H4 (cell line): ENCODE data around the gene TNK1. TPM values are rescaled to one million over a fixed set of nuclear protein-coding genes. Genes with fewer than 3 reads are reported as not detected.

ENCODE experiments used
- DNase-seq: peaks from one replicate; pipeline ENCODE4 v3.0.0-alpha.2; 2015; ENCODE audit warnings: low spot score
- total RNA-seq: library from RNA; depleted of rRNA; stranded (reverse); fragments of >200 nt; shearing (Covaris generic); gene quantifications from 2 replicates; pipeline ENCODE4 v1.2.3, GENCODE V29; 2014; rRNA removed

TNK1 gene
- total RNA-seq, 1 experiment from 2014 or later, result not detected

- no peak for DNase-seq
Observed at GRCh38 chr17:7435676-7436555, 55.0 kb downstream of the TNK1 start.

DNA sequence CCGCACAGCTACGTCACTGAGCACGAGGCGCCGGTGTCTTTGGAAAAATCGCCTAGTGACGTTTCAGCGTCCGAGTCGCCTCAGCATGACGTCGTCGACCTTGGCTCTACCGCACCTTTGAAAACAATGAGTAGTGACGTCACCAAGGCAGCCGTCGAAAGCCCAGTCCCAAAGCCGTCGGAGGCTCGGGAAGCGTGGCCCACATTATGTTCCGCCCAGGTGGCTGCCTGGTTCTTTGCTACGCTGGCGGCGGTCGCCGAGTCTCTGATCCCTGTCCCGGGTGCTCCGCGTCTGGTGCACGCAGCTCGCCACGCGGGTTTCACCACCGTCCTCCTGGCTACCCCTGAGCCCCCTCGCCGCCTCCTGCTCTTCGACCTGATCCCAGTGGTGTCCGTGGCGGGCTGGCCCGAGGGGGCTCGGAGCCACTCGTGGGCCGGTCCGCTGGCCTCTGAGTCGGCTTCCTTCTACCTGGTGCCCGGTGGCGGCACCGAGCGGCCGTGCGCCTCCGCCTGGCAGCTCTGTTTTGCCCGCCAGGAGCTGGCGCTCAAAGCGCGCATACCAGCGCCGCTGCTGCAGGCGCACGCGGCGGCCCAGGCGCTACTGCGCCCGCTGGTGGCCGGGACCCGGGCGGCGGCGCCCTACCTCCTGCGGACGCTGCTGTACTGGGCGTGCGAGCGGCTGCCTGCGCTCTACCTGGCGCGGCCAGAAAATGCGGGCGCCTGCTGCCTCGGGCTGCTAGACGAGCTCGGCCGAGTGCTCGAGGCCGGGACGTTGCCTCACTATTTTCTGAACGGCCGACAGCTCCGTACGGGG lies 55.9 kb downstream of the TNK1 start:
- DNase-seq, result no peak

DNA sequence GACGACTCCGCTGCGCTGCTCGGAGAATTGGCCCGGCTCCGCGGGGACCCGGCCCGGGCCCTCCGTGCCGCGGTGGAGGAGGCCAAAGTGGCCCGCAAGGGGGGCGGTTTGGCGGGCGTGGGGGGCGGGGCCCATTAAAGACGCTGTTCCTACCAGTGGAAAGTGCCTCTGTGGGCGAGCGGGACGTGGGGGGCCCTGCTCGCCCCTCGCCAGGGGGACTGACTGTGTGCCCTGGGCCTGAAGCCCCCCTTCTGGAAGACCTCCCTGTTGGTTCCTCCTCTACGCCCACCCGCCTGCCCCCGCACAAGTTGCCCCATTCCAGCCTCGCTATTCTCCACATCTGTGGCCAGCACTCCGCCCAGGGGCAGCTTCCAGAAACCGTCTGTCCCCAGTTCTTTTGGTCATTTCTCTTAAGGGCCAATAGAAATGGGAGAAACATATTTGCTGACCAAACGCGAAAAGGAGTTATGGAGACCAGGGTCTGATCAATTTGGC lies 56.5 kb downstream of the TNK1 start:
- no peak for DNase-seq

GRCh38 chr17:7437950-7438614 lies 57.2 kb downstream of the TNK1 start:
- DNase-seq, result no peak

DNA sequence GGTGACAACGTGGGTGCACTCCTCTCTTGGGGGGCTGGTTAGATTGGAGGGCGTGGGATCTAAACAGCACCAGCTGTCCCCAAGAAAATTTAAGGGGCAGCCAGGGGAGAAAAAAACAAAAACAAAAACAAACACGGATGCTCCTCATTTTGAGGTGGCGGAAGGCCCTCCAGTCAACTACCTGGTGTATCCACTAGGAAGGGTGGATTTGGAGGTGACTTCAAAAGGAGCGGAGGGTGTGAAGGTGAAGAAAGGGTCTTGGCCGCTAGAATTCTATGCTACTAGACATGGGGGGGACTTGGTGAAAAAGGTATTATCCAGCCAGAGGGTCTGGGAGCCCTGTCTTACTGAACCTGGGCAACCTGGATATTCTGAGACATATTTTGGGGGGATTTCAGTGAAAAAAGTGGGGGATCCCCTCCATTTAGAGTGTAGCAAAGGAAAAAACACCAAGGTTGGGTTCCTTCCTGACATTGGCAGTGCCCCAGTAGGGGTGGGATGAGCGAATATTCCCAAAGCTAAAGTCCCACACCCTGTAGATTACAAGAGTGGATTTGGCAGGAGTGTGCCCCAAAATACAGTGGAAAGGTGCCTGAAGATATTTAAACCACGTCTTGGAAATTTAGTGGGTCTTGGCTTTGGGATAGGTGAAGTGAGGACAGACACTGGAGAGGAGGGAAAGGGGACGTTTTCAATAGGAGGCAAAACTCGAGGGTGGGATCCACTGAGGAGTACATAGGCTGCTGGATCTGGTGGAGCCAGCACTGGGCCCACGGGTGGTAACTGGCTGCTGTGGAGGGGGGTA lies 58.0 kb downstream of the TNK1 start:
- DNase-seq, result no peak

Other genes starting within 250 kb of the TNK1 start
- gene ASGR1, start 201.7 kb upstream of the TNK1 start, total RNA-seq, result 1.4 TPM in 1 of 2 replicates, not detected in the other
- gene DLG4, start 161.3 kb upstream of the TNK1 start, total RNA-seq, result 2.3 and 3.9 TPM in 2 replicates
- gene ACADVL, start 161.2 kb upstream of the TNK1 start, total RNA-seq, result 118 and 161 TPM in 2 replicates
- 24.8 and 36.1 TPM in 2 replicates for gene DVL2, start 146.6 kb upstream of the TNK1 start, total RNA-seq
- 37.5 and 45.3 TPM in 2 replicates for gene PHF23, start 141.6 kb upstream of the TNK1 start, total RNA-seq
- 396 and 471 TPM in 2 replicates for gene GABARAP, start 138.6 kb upstream of the TNK1 start, total RNA-seq
- gene CTDNEP1, start 129.4 kb upstream of the TNK1 start, total RNA-seq, result 18.2 and 19.8 TPM in 2 replicates
- 25.1 and 30.0 TPM in 2 replicates for gene ELP5, start 128.9 kb upstream of the TNK1 start, total RNA-seq
- not detected in 2 replicates for gene CLDN7, start 118.6 kb upstream of the TNK1 start, total RNA-seq
- 0.17 and 0.23 TPM in 2 replicates for gene SLC2A4, start 99.4 kb upstream of the TNK1 start, total RNA-seq
- gene YBX2, start 86.5 kb upstream of the TNK1 start, total RNA-seq, result not detected in 2 replicates
- 460 and 526 TPM in 2 replicates for gene EIF5A, start 73.5 kb upstream of the TNK1 start, total RNA-seq
- gene GPS2, start 65.7 kb upstream of the TNK1 start, total RNA-seq, result 55.9 and 65.1 TPM in 2 replicates
- gene NEURL4, start 51.8 kb upstream of the TNK1 start, total RNA-seq, result 3.4 and 3.5 TPM in 2 replicates
- gene ACAP1, start 44.6 kb upstream of the TNK1 start, total RNA-seq, result 0.19 TPM in 1 of 2 replicates, not detected in the other
- 0.78 and 2.4 TPM in 2 replicates for gene KCTD11, start 28.9 kb upstream of the TNK1 start, total RNA-seq
- not detected in 2 replicates for gene TMEM95, start 25.9 kb upstream of the TNK1 start, total RNA-seq
- 20.0 and 22.7 TPM in 2 replicates for gene PLSCR3, start 13.4 kb downstream of the TNK1 start, total RNA-seq
- 76.1 and 108 TPM in 2 replicates for gene TMEM256, start 23.0 kb downstream of the TNK1 start, total RNA-seq
- gene NLGN2, start 26.8 kb downstream of the TNK1 start, total RNA-seq, result 3.1 and 3.5 TPM in 2 replicates
- not detected in 2 replicates for gene SPEM1, start 39.2 kb downstream of the TNK1 start, total RNA-seq
- gene SPEM2, start 44.5 kb downstream of the TNK1 start, total RNA-seq, result not detected in 2 replicates
- gene SPEM3, start 47.8 kb downstream of the TNK1 start, total RNA-seq, result not detected in 2 replicates
- 0.81 and 2.0 TPM in 2 replicates for gene TMEM102, start 54.3 kb downstream of the TNK1 start, total RNA-seq
- not detected in 2 replicates for gene FGF11, start 58.4 kb downstream of the TNK1 start, total RNA-seq
- 4.4 and 6.3 TPM in 2 replicates for gene CHRNB1, start 64.0 kb downstream of the TNK1 start, total RNA-seq
- gene ZBTB4, start 98.5 kb downstream of the TNK1 start, total RNA-seq, result 4.5 and 7.5 TPM in 2 replicates
- not detected in 2 replicates for gene SLC35G6, start 100.4 kb downstream of the TNK1 start, total RNA-seq
- gene POLR2A, start 103.3 kb downstream of the TNK1 start, total RNA-seq, result 9.9 and 11.3 TPM in 2 replicates
- 2.4 TPM in 1 of 2 replicates, not detected in the other for gene TNFSF12, start 168.0 kb downstream of the TNK1 start, total RNA-seq
- 0.43 TPM in 1 of 2 replicates, not detected in the other for gene TNFSF13, start 177.7 kb downstream of the TNK1 start, total RNA-seq
- 59.5 and 61.3 TPM in 2 replicates for gene SENP3, start 180.8 kb downstream of the TNK1 start, total RNA-seq
- 19.9 and 21.6 TPM in 2 replicates for gene CD68, start 198.5 kb downstream of the TNK1 start, total RNA-seq
- gene MPDU1, start 202.8 kb downstream of the TNK1 start, total RNA-seq, result 146 and 193 TPM in 2 replicates
- not detected in 2 replicates for gene SOX15, start 209.0 kb downstream of the TNK1 start, total RNA-seq
- gene FXR2, start 233.8 kb downstream of the TNK1 start, total RNA-seq, result 11.4 and 16.5 TPM in 2 replicates
- gene SAT2, start 246.7 kb downstream of the TNK1 start, total RNA-seq, result 39.6 and 45.6 TPM in 2 replicates
- gene SHBG, start 249.0 kb downstream of the TNK1 start, total RNA-seq, result not detected in 2 replicates